Natural killer cell treated with Interleukin-12 subunit alpha and Interleukin-12 subunit beta and Interleukin-15 and Interleukin-18, amount 100 ng/mL, for 72 hours (primary cell): ENCODE data around the gene PATZ1. TPM values are rescaled to one million over a fixed set of nuclear protein-coding genes. Genes with fewer than 3 reads are reported as not detected.
"Not testable (repeated sequence)": the region's sequence is repeated elsewhere in the genome, so short reads cannot be mapped to it uniquely, and the experiment has no call there.

Experiments used
- ATAC-seq, 2 donors: fragments of 150-1000 bp; cut with Tn5 transposase in 1 of 2; sonication (Bioruptor Pico), chemical (Tn5 transposase) in 1 of 2; 2 replicates each; pipeline ENCODE4 v1.10.0; 2021
- DNase-seq: peaks from one replicate; pipeline ENCODE4 v3.0.0; 2022; ENCODE audit warnings: low spot score
- H3K27ac Mint-ChIP-seq, 2 donors: 1 replicate in 1 of 2; 2 replicates in 1 of 2; pipeline ENCODE4 v1.8.0; 2022; ENCODE audit warnings: mixed read lengths in 2 of 2, mild to moderate bottlenecking in 1 of 2, moderate library complexity in 1 of 2
- H3K27me3 Mint-ChIP-seq, 2 donors: 1 replicate in 1 of 2; 2 replicates in 1 of 2; pipeline ENCODE4 v1.8.0; 2022; ENCODE audit warnings: mixed read lengths in 2 of 2
- H3K36me3 Mint-ChIP-seq: one replicate; pipeline ENCODE4 v1.8.0; 2022; ENCODE audit warnings: mixed read lengths
- H3K4me1 Mint-ChIP-seq, 2 donors: 1 replicate in 1 of 2; 2 replicates in 1 of 2; pipeline ENCODE4 v1.8.0; 2022; ENCODE audit warnings: low read depth in 2 of 2, mixed read lengths in 2 of 2, mild to moderate bottlenecking in 1 of 2
- H3K4me3 Mint-ChIP-seq: one replicate; pipeline ENCODE4 v1.8.0; 2022; ENCODE audit warnings: mixed read lengths
- H3K9me3 Mint-ChIP-seq: 2 replicates; pipeline ENCODE4 v1.8.0; 2022; ENCODE audit warnings: mixed read lengths
- total RNA-seq, 2 donors: library from RNA; stranded (reverse); gene quantifications; one replicate each; pipeline ENCODE4 v1.2.3, GENCODE V29; 2022

The PATZ1 gene
- total RNA-seq = 10 to 100 TPM; 13.9 to 34.1 TPM

- peak within 1 kb of the TSS in 1 of 2 donors; percentile 80 for H3K27ac Mint-ChIP-seq
- H3K36me3 Mint-ChIP-seq = no peaks in the 10 kb centered on the region
- peak; percentile 60 to 70 for ATAC-seq
- DNase-seq = no peak
- peaks cover 33 to 39% of the 10 kb centered on the region in 2 donors for H3K4me1 Mint-ChIP-seq
- H3K9me3 Mint-ChIP-seq = no peaks in the 10 kb centered on the region
- H3K27me3 Mint-ChIP-seq = no peaks in the 10 kb centered on the region
- H3K4me3 Mint-ChIP-seq = peak within 1 kb of the TSS; percentile 83
Measured at GRCh38 chr22:31346255-31346732, at the start of gene PATZ1. Gene PATZ1 (minus strand): TSS chr22:31346346. CDS start chr22:31345602, 744 bp downstream.

GRCh38 chr22:31394326-31394725 lies 48.2 kb upstream of the PATZ1 start:
- no peak for ATAC-seq
- Mint-ChIP-seq H3K4me1 (no peaks in the 10 kb centered on the region), H3K9me3 (no peaks in the 10 kb centered on the region), H3K4me3 (no peak overlapping the region), H3K27me3 (no peaks in the 10 kb centered on the region), H3K36me3 (peaks cover 6% of the 10 kb centered on the region), H3K27ac (no peak overlapping the region)
- DNase-seq = no peak

GRCh38 chr22:31393893-31394292 lies 47.7 kb upstream of the PATZ1 start:
- ATAC-seq (no peak), DNase-seq (no peak)
- Mint-ChIP-seq H3K9me3 (no peaks in the 10 kb centered on the region), H3K27me3 (no peaks in the 10 kb centered on the region), H3K36me3 (peaks cover 6% of the 10 kb centered on the region), H3K4me3 (no peak overlapping the region), H3K27ac (no peak overlapping the region), H3K4me1 (no peaks in the 10 kb centered on the region)

GRCh38 chr22:31378651-31379050 lies 32.5 kb upstream of the PATZ1 start:
- H3K27ac Mint-ChIP-seq, ATAC-seq, DNase-seq, H3K9me3 Mint-ChIP-seq, H3K36me3 Mint-ChIP-seq, H3K4me3 Mint-ChIP-seq, H3K4me1 Mint-ChIP-seq, H3K27me3 Mint-ChIP-seq: not testable (repeated sequence)

GRCh38 chr22:31378123-31378522 lies 32.0 kb upstream of the PATZ1 start:
- no peak for DNase-seq
- Mint-ChIP-seq H3K4me3 (no peak overlapping the region), H3K9me3 (no peaks in the 10 kb centered on the region), H3K36me3 (no peaks in the 10 kb centered on the region), H3K27me3 (no peaks in the 10 kb centered on the region), H3K27ac (no peak overlapping the region), H3K4me1 (no peaks in the 10 kb centered on the region)
- ATAC-seq = no peak

- DNase-seq (no peak), ATAC-seq (no peak)
- Mint-ChIP-seq H3K27ac (no peak overlapping the region), H3K27me3 (no peaks in the 10 kb centered on the region), H3K36me3 (no peaks in the 10 kb centered on the region), H3K4me1 (no peaks in the 10 kb centered on the region), H3K9me3 (no peaks in the 10 kb centered on the region), H3K4me3 (no peak overlapping the region)
Measured at GRCh38 chr22:31377612-31378011, 31.5 kb upstream of the PATZ1 start.

- DNase-seq (no peak), ATAC-seq (no peak)
- no peak overlapping the region for H3K4me3 Mint-ChIP-seq
- no peaks in the 10 kb centered on the region for H3K36me3 Mint-ChIP-seq
- no peaks in the 10 kb centered on the region for H3K4me1 Mint-ChIP-seq
- no peak overlapping the region for H3K27ac Mint-ChIP-seq
- H3K9me3 Mint-ChIP-seq = no peaks in the 10 kb centered on the region
- no peaks in the 10 kb centered on the region for H3K27me3 Mint-ChIP-seq
Measured at GRCh38 chr22:31367426-31367825, 21.3 kb upstream of the PATZ1 start.

GRCh38 chr22:31363885-31364465 lies 17.8 kb upstream of the PATZ1 start:
- DNase-seq = no peak
- Mint-ChIP-seq H3K4me1 (no peaks in the 10 kb centered on the region), H3K36me3 (no peaks in the 10 kb centered on the region), H3K4me3 (no peak overlapping the region), H3K9me3 (no peaks in the 10 kb centered on the region), H3K27ac (no peak overlapping the region), H3K27me3 (no peaks in the 10 kb centered on the region)
- no peak for ATAC-seq

GRCh38 chr22:31361743-31362142 lies 15.6 kb upstream of the PATZ1 start:
- no peak overlapping the region for H3K27ac Mint-ChIP-seq
- no peak for ATAC-seq
- H3K4me1 Mint-ChIP-seq = no peaks in the 10 kb centered on the region
- H3K4me3 Mint-ChIP-seq = no peak overlapping the region
- no peaks in the 10 kb centered on the region for H3K36me3 Mint-ChIP-seq
- no peaks in the 10 kb centered on the region for H3K9me3 Mint-ChIP-seq
- DNase-seq = no peak
- H3K27me3 Mint-ChIP-seq = no peaks in the 10 kb centered on the region

GRCh38 chr22:31360029-31360428 lies 13.9 kb upstream of the PATZ1 start:
- ATAC-seq (no peak), DNase-seq (no peak)
- peaks cover 0 to 7% of the 10 kb centered on the region in 2 donors for H3K27me3 Mint-ChIP-seq
- H3K27ac Mint-ChIP-seq = no peak overlapping the region
- no peaks in the 10 kb centered on the region for H3K36me3 Mint-ChIP-seq
- no peaks in the 10 kb centered on the region for H3K9me3 Mint-ChIP-seq
- no peak overlapping the region for H3K4me3 Mint-ChIP-seq
- no peaks in the 10 kb centered on the region for H3K4me1 Mint-ChIP-seq

GRCh38 chr22:31354515-31354914 lies 8.4 kb upstream of the PATZ1 start:
- H3K4me3 Mint-ChIP-seq = no peak overlapping the region
- H3K36me3 Mint-ChIP-seq = no peaks in the 10 kb centered on the region
- H3K9me3 Mint-ChIP-seq = no peaks in the 10 kb centered on the region

GRCh38 chr22:31350410-31350863 lies 4.3 kb upstream of the PATZ1 start:
- DNase-seq (no peak), ATAC-seq (no peak)
- no peak overlapping the region for H3K27ac Mint-ChIP-seq
- no peak overlapping the region for H3K4me3 Mint-ChIP-seq
- H3K36me3 Mint-ChIP-seq = no peaks in the 10 kb centered on the region
- H3K9me3 Mint-ChIP-seq = no peaks in the 10 kb centered on the region
- peaks cover 3 to 6% of the 10 kb centered on the region in 2 donors for H3K4me1 Mint-ChIP-seq
- no peaks in the 10 kb centered on the region for H3K27me3 Mint-ChIP-seq

More at GRCh38 chr22:31354515-31354914, 8.4 kb upstream of the PATZ1 start:
- Mint-ChIP-seq H3K27ac (no peak overlapping the region), H3K27me3 (peaks cover 0 to 7% of the 10 kb centered on the region in 2 donors), H3K4me1 (no peaks in the 10 kb centered on the region)
- ATAC-seq (no peak), DNase-seq (no peak)

GRCh38 chr22:31349960-31350359 lies 3.8 kb upstream of the PATZ1 start:
- no peaks in the 10 kb centered on the region for H3K27me3 Mint-ChIP-seq
- H3K27ac Mint-ChIP-seq = no peak overlapping the region
- H3K4me1 Mint-ChIP-seq = peaks cover 3 to 8% of the 10 kb centered on the region in 2 donors
- H3K9me3 Mint-ChIP-seq = no peaks in the 10 kb centered on the region
- H3K36me3 Mint-ChIP-seq = no peaks in the 10 kb centered on the region
- ATAC-seq = no peak
- no peak for DNase-seq
- no peak overlapping the region for H3K4me3 Mint-ChIP-seq

GRCh38 chr22:31348766-31349165 lies 2.6 kb upstream of the PATZ1 start:
- Mint-ChIP-seq H3K27me3 (no peaks in the 10 kb centered on the region), H3K4me1 (peaks cover 15 to 20% of the 10 kb centered on the region in 2 donors), H3K36me3 (no peaks in the 10 kb centered on the region), H3K4me3 (no peak overlapping the region), H3K27ac (no peak overlapping the region), H3K9me3 (no peaks in the 10 kb centered on the region)
- no peak for ATAC-seq
- no peak for DNase-seq

- not testable (repeated sequence) for DNase-seq, H3K9me3 Mint-ChIP-seq, H3K27me3 Mint-ChIP-seq, H3K36me3 Mint-ChIP-seq, ATAC-seq
- Mint-ChIP-seq H3K4me1 (peaks cover 22 to 25% of the 10 kb centered on the region in 2 donors), H3K4me3 (peak overlapping the region; percentile 83), H3K27ac (peak overlapping the region; percentile 48 to 68)
Measured at GRCh38 chr22:31348009-31348337, 1.8 kb upstream of the PATZ1 start.
